A549 treated with CORT108297 at 1 μM for 4 hours (cell line): ENCODE data around the gene ZBED2. TPM values are rescaled to one million over a fixed set of nuclear protein-coding genes. Genes with fewer than 3 reads are reported as not detected.

Experiments used
- total RNA-seq: library from RNA; stranded (reverse); fragments of 200-300 nt; extraction: Qiagen RNA extraction; gene quantifications from 5 replicates; pipeline ENCODE4 v1.2.3, GENCODE V29; 2022

ZBED2 gene, protein sequence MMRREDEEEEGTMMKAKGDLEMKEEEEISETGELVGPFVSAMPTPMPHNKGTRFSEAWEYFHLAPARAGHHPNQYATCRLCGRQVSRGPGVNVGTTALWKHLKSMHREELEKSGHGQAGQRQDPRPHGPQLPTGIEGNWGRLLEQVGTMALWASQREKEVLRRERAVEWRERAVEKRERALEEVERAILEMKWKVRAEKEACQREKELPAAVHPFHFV
- 0.15 to 0.43 TPM (median 0.32 TPM) in 5 replicates for total RNA-seq

DNA sequence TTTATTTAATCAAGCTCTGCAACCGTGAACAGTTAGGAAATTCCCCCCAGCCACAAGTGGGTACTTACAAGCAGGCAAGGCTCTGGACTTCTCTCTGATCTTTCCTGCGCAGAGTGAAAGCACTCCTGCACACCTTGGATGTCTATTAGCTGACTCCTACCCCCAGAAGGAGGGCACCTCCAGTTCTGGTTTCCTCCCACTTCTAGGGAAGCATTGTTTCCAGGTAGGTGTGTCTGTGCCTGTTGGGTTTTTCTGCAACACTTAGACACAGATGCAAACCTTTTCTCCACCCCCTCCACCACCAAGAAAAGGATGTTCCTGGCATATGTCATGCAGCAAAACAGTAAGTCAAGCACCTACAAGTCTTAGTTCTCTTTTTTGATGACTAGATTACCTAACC, at the start of gene ZBED2:
Gene ZBED2, minus strand, starts transcription at position 115 of the 400 bp plus-strand sequence. CDS start 1,145 bp downstream, outside the sequence.

Other genes with a start within 250 kb of the ZBED2 start
- gene CD96, start 53.1 kb downstream of the ZBED2 start, total RNA-seq, result 0.02 TPM in 1 of 5 replicates, not detected in the others
- 6.7 to 9.0 TPM (median 7.2 TPM) in 5 replicates for gene PLCXD2, start 79.3 kb upstream of the ZBED2 start, total RNA-seq